MM.1S (cell line): ENCODE measurements around the gene NHLRC1.

Source experiments
- EZH2phosphoT487 ChIP-seq: fragments of 300-600 bp; sonication (generic); IDR thresholded peaks from 2 replicates; pipeline ENCODE4 v1.6.1; 2018; ENCODE audit warnings: antibody characterized with exemption, low read length
- TF ChIP-seq, protein P1 (sequence below): fragments of 300-600 bp; sonication (generic); IDR thresholded peaks from 2 replicates; pipeline ENCODE4 v1.5.1; 2016; ENCODE audit warnings: antibody characterized with exemption, low read length, mixed read lengths

GRCh38 chr6:18122128-18123093, at the start of gene NHLRC1:
- no peak for TF ChIP-seq EZH2phosphoT487
- TF ChIP-seq, protein P1, sequence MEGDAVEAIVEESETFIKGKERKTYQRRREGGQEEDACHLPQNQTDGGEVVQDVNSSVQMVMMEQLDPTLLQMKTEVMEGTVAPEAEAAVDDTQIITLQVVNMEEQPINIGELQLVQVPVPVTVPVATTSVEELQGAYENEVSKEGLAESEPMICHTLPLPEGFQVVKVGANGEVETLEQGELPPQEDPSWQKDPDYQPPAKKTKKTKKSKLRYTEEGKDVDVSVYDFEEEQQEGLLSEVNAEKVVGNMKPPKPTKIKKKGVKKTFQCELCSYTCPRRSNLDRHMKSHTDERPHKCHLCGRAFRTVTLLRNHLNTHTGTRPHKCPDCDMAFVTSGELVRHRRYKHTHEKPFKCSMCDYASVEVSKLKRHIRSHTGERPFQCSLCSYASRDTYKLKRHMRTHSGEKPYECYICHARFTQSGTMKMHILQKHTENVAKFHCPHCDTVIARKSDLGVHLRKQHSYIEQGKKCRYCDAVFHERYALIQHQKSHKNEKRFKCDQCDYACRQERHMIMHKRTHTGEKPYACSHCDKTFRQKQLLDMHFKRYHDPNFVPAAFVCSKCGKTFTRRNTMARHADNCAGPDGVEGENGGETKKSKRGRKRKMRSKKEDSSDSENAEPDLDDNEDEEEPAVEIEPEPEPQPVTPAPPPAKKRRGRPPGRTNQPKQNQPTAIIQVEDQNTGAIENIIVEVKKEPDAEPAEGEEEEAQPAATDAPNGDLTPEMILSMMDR = no peak
